GM23338 (cell line): Measurements from ENCODE around the gene TBC1D9. TPM values are rescaled to one million over a fixed set of nuclear protein-coding genes. Genes with fewer than 3 reads are reported as not detected.

Source experiments
- ATAC-seq: fragments of 200-7000 bp; cut with Tn5 transposase; 3 replicates; pipeline ENCODE4 v1.9.1; 2020
- DNase-seq: peaks from one replicate; pipeline ENCODE4 v3.0.0-alpha.2; 2015; ENCODE audit warnings: low spot score
- H2AFZ ChIP-seq: fragments of 200-600 bp; sonication (generic); 2 replicates; pipeline ENCODE4 v1.8.0; 2016; ENCODE audit warnings: antibody characterized with exemption, mild to moderate bottlenecking, moderate library complexity
- H3F3A ChIP-seq: fragments of 200-600 bp; sonication (generic); replicated peaks from 2 replicates; pipeline ENCODE4 v1.8.0; 2017; ENCODE audit warnings: antibody characterized with exemption, mixed run types, low read depth
- H3K27ac ChIP-seq: fragments of 200-600 bp; sonication (generic); 2 replicates; pipeline ENCODE4 v1.6.1; 2016; ENCODE audit warnings: low read depth
- H3K27me3 ChIP-seq: fragments of 200-600 bp; sonication (generic); 2 replicates; pipeline ENCODE4 v1.8.0; 2016; ENCODE audit warnings: mild to moderate bottlenecking, mixed run types, moderate library complexity; ENCODE audit not compliant: insufficient read depth
- H3K36me3 ChIP-seq: fragments of 200-600 bp; sonication (generic); 2 replicates; pipeline ENCODE4 v1.8.0; 2016; ENCODE audit warnings: mild to moderate bottlenecking; ENCODE audit not compliant: insufficient read depth
- H3K4me1 ChIP-seq: fragments of 200-600 bp; sonication (generic); 2 replicates; pipeline ENCODE4 v1.8.0; 2016; ENCODE audit warnings: mild to moderate bottlenecking, moderate library complexity; ENCODE audit not compliant: insufficient read depth
- H3K4me2 ChIP-seq: fragments of 200-600 bp; sonication (generic); 2 replicates; pipeline ENCODE4 v1.7.1; 2017; ENCODE audit warnings: mixed run types
- H3K4me3 ChIP-seq: fragments of 200-600 bp; sonication (generic); 2 replicates; pipeline ENCODE4 v1.6.1; 2016; ENCODE audit warnings: mixed run types
- H3K79me2 ChIP-seq: fragments of 200-600 bp; sonication (generic); replicated peaks from 2 replicates; pipeline ENCODE4 v1.8.0; 2017; ENCODE audit warnings: mild to moderate bottlenecking; ENCODE audit not compliant: insufficient read depth
- H3K9me2 ChIP-seq: fragments of 200-600 bp; sonication (generic); 2 replicates; pipeline ENCODE4 v1.8.0; 2017; ENCODE audit not compliant: insufficient read depth
- H4K20me1 ChIP-seq: fragments of 200-600 bp; sonication (generic); replicated peaks from 2 replicates; pipeline ENCODE4 v1.8.0; 2017; ENCODE audit warnings: mild to moderate bottlenecking; ENCODE audit not compliant: insufficient read depth
- H3K27ac Mint-ChIP-seq: 2 replicates; pipeline ENCODE4 v1.8.0; 2020; ENCODE audit warnings: inconsistent platforms, mild to moderate bottlenecking, moderate library complexity, mixed read lengths
- H3K27me3 Mint-ChIP-seq: 3 replicates; pipeline ENCODE4 v1.8.0; 2022; ENCODE audit warnings: low read depth, mild to moderate bottlenecking, moderate library complexity, mixed read lengths, inconsistent platforms; ENCODE audit not compliant: insufficient read depth, poor library complexity
- H3K36me3 Mint-ChIP-seq: 3 replicates; pipeline ENCODE4 v1.8.0; 2021; ENCODE audit warnings: low read depth, mild to moderate bottlenecking, inconsistent platforms, moderate library complexity, mixed read lengths
- H3K4me1 Mint-ChIP-seq: 3 replicates; pipeline ENCODE4 v1.8.0; 2020; ENCODE audit warnings: mild to moderate bottlenecking, inconsistent platforms, mixed read lengths
- H3K4me3 Mint-ChIP-seq: 3 replicates; pipeline ENCODE4 v1.8.0; 2021; ENCODE audit warnings: moderate library complexity, mild to moderate bottlenecking, inconsistent platforms, mixed read lengths
- H3K9me3 Mint-ChIP-seq: 3 replicates; pipeline ENCODE4 v1.8.0; 2020; ENCODE audit warnings: moderate library complexity, mild to moderate bottlenecking, inconsistent platforms, mixed read lengths
- CREB1 ChIP-seq: fragments of 250-450 bp; sonication (Bioruptor Pico); IDR thresholded peaks from 2 replicates; pipeline ENCODE4 v1.5.0; 2020; ENCODE audit warnings: low read depth, mild to moderate bottlenecking, moderate library complexity
- CTCF ChIP-seq, 2 experiments: fragments of 200-600 bp in 1 of 2; sonication (generic) in 1 of 2; conservative IDR thresholded peaks; 2 replicates each; pipeline versions ENCODE4 v1.5.1 to v1.6.1; 2016 to 2017; ENCODE audit warnings: antibody characterized with exemption in 2 of 2, low read depth in 2 of 2, mild to moderate bottlenecking in 2 of 2, moderate library complexity in 1 of 2
- ETS1 ChIP-seq: IDR thresholded peaks from 2 replicates; pipeline ENCODE4 v1.6.1; 2016; ENCODE audit warnings: antibody characterized with exemption
- EZH2 ChIP-seq: fragments of 200-600 bp; sonication (generic); IDR thresholded peaks from one replicate; pipeline ENCODE4 v1.8.0; 2017; ENCODE audit warnings: antibody characterized with exemption, mild to moderate bottlenecking, low read depth; ENCODE audit not compliant: unreplicated experiment
- EZH2phosphoT487 ChIP-seq: fragments of 200-600 bp; sonication (generic); IDR thresholded peaks from one replicate; pipeline ENCODE4 v1.8.1; 2018; ENCODE audit warnings: antibody characterized with exemption; ENCODE audit not compliant: unreplicated experiment
- JUNB ChIP-seq: IDR thresholded peaks from one replicate; pipeline ENCODE4 v1.6.1; 2016; ENCODE audit warnings: antibody characterized with exemption; ENCODE audit not compliant: unreplicated experiment
- NANOG ChIP-seq: IDR thresholded peaks from 2 replicates; pipeline ENCODE4 v1.6.1; 2016; ENCODE audit warnings: antibody characterized with exemption, borderline replicate concordance
- POLR2AphosphoS5 ChIP-seq: IDR thresholded peaks from 2 replicates; pipeline ENCODE4 v1.6.1; 2016; ENCODE audit warnings: antibody characterized with exemption, low read depth
- REST ChIP-seq: IDR thresholded peaks from one replicate; pipeline ENCODE4 v1.6.1; 2018; ENCODE audit warnings: antibody characterized with exemption; ENCODE audit not compliant: unreplicated experiment
- STAT1 ChIP-seq: IDR thresholded peaks from one replicate; pipeline ENCODE4 v1.6.1; 2016; ENCODE audit warnings: antibody characterized with exemption; ENCODE audit not compliant: unreplicated experiment
- ZNF114 ChIP-seq: fragments of 250-450 bp; sonication (Bioruptor Pico); IDR thresholded peaks from 2 replicates; pipeline ENCODE4 v1.5.0; 2020; ENCODE audit warnings: mild to moderate bottlenecking, moderate library complexity
- ZNF331 ChIP-seq: fragments of 250-450 bp; sonication (Bioruptor Pico); IDR thresholded peaks from 2 replicates; pipeline ENCODE4 v1.5.0; 2020; ENCODE audit warnings: low read depth, mild to moderate bottlenecking, moderate library complexity
- polyA plus RNA-seq: library from polyadenylated mRNA; unstranded; fragments of >200 nt; fragmentation: Nextera tagmentation; extraction: Ambion mirVana; gene quantifications from 2 replicates; pipeline ENCODE4 v1.2.1, GENCODE V29; 2016
- total RNA-seq: library from RNA; depleted of rRNA; stranded (reverse); fragments of >200 nt; shearing (Covaris generic); gene quantifications from 2 replicates; pipeline ENCODE4 v1.2.3, GENCODE V29; 2014

TBC1D9 gene
- total and polyA plus RNA-seq, 2 experiments from 2014 or later, result 0.03 to 0.56 TPM

- TF ChIP-seq CTCF (conservative IDR thresholded peaks at IDR 0.05; ENCODE audit: low read depth in 2 of 2) (no peak), NANOG (no peak), ZNF331 (CRISPR knock-in tag) (no peak), ZNF114 (CRISPR knock-in tag) (no peak), REST (no peak)
Observed at GRCh38 chr4:140704392-140704960, 51.7 kb downstream of the TBC1D9 start (continued).

GRCh38 chr4:140703463-140703862 lies 52.7 kb downstream of the TBC1D9 start:
- H3F3A ChIP-seq, result no peaks in the 10 kb centered on the region
- no peak overlapping the region for H3K27ac ChIP-seq
- no peaks in the 10 kb centered on the region for H3K79me2 ChIP-seq
- H3K36me3 ChIP-seq, result no peaks in the 10 kb centered on the region
- no peaks in the 10 kb centered on the region for H3K9me2 ChIP-seq
- Mint-ChIP-seq H3K27ac (no peak overlapping the region), H3K4me1 (peaks cover 7% of the 10 kb centered on the region), H3K36me3 (no peaks in the 10 kb centered on the region), H3K27me3 (peaks cover 3% of the 10 kb centered on the region), H3K4me3 (no peak overlapping the region), H3K9me3 (0 out of 3 replicates have a peak, but pooled peaks cover under 1% of the 10 kb centered on the region)
- no peak overlapping the region for H2AFZ ChIP-seq
- 0 out of 2 replicates have a peak, but pooled peaks cover under 1% of the 10 kb centered on the region for H3K4me1 ChIP-seq
- no peaks in the 10 kb centered on the region for H3K27me3 ChIP-seq
- no peaks in the 10 kb centered on the region for H4K20me1 ChIP-seq
- ATAC-seq (no peak), DNase-seq (no peak)
- no peak overlapping the region for H3K4me3 ChIP-seq
- H3K4me2 ChIP-seq, result no peak overlapping the region
- TF ChIP-seq ETS1 (no peak), STAT1 (no peak), NANOG (no peak), EZH2phosphoT487 (no peak), CREB1 (CRISPR knock-in tag) (no peak), CTCF (conservative IDR thresholded peaks at IDR 0.05; ENCODE audit: low read depth in 2 of 2) (no peak), ZNF331 (CRISPR knock-in tag) (no peak), REST (no peak), POLR2AphosphoS5 (no peak), EZH2 (no peak), JUNB (no peak), ZNF114 (CRISPR knock-in tag) (no peak)
